ENCODE data around the gene LRRC8E.

DNA sequence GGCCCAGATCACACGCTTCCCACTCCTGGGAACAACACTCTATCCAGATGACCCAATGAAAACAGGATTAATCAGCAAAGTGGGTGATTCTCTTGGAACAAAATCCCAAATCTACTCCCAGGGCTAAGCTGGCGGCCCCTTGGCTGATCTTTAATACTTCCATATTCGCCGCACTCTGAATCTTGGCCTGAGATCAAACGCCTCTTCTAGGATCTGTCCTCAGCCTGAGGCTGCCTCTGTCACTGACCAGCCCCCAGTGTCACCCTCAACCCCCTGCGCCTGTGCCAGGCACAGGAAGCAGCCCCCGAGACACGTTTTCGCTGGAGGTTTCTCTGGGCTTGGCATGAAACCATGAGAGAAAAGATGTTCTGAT lies 40.0 kb downstream of the LRRC8E start:
- TF ChIP-seq, protein P1, sequence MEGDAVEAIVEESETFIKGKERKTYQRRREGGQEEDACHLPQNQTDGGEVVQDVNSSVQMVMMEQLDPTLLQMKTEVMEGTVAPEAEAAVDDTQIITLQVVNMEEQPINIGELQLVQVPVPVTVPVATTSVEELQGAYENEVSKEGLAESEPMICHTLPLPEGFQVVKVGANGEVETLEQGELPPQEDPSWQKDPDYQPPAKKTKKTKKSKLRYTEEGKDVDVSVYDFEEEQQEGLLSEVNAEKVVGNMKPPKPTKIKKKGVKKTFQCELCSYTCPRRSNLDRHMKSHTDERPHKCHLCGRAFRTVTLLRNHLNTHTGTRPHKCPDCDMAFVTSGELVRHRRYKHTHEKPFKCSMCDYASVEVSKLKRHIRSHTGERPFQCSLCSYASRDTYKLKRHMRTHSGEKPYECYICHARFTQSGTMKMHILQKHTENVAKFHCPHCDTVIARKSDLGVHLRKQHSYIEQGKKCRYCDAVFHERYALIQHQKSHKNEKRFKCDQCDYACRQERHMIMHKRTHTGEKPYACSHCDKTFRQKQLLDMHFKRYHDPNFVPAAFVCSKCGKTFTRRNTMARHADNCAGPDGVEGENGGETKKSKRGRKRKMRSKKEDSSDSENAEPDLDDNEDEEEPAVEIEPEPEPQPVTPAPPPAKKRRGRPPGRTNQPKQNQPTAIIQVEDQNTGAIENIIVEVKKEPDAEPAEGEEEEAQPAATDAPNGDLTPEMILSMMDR (conservative IDR thresholded peaks at IDR 0.05 in 1 of 2, IDR thresholded peaks at IDR 0.05 in 1 of 2; ENCODE audit: extremely low read depth in 1 of 2, insufficient read depth in 1 of 2, low read depth in 1 of 2, low read length in 2 of 2) = no peak
- no peak for TF ChIP-seq EZH2 (IDR thresholded peaks at IDR 0.05; ENCODE audit: borderline replicate concordance, low read length)

Data from mammary epithelial cell (primary cell).